DMS53 treated with DMSO at 0.1 percent for 48 hours (cell line): Measurements from ENCODE around the gene SPOCK1.

Experiments used
- DNase-seq: peaks from one replicate; lab custom pipeline; 2025; ENCODE audit not compliant: unreplicated experiment; lab: John Stamatoyannopoulos, UW

The SPOCK1 gene

DNA sequence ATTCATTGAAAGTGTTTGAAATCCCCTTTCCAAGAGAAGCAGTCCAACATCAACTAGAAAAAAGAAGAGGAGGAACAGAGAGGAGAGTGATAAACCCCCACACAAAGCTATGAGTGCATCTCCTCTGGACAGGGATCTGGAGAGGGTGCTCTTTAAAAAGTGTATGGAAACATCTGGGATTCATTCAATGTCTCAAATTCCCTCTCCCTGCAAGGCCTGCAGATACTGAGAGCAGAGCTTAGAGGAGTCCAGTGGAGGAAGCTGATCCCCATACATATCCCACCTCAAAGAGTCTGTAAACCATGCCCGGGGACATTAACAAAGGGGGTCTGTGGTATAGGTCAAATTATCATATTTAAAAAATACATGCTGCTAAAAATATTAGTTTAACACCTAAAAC lies 2.2 kb downstream of the SPOCK1 start:
- DNase-seq: no peak

GRCh38 chr5:137492331-137492730 lies 6.8 kb downstream of the SPOCK1 start:
- no peak for DNase-seq

DNA sequence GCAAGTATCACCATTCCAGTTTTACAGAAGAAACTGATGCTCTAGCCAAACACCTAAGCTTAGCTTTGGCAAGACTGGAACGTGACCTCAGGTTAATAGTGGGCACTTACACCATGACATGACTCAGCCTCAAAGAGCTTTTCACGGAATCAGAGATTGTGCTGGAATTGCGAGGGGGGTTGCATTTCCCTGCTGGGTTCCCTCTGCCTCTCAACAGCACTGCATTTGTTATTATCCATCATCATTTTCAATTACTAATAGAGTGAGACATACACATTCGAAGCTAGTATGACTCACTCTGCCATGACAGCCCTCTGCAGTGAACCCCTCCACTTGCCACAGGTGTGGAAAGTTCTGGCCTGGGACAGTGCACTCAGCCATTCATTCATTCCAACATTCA lies 8.0 kb downstream of the SPOCK1 start:
- DNase-seq: no peak

DNA sequence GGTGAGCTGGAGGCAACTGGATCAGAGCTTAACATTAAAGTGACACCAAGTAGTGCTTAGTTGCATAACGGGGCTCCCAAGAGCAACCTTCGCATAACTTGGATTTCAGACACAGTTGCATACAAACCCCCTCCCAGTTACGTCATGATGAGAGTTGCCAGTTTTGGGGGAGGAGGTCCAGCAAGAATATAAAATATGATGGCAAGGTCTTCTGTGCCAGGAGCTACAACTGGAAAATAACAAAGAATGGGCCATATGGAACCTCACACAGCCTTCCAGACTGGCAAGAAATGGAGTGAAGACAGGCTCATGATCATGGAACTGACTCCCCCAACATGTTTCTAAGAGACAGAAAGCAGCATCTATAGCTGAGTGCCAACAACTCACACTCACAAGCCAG lies 8.5 kb downstream of the SPOCK1 start:
- no peak for DNase-seq

GRCh38 chr5:137488974-137489373 lies 10.2 kb downstream of the SPOCK1 start:
- no peak for DNase-seq

DNA sequence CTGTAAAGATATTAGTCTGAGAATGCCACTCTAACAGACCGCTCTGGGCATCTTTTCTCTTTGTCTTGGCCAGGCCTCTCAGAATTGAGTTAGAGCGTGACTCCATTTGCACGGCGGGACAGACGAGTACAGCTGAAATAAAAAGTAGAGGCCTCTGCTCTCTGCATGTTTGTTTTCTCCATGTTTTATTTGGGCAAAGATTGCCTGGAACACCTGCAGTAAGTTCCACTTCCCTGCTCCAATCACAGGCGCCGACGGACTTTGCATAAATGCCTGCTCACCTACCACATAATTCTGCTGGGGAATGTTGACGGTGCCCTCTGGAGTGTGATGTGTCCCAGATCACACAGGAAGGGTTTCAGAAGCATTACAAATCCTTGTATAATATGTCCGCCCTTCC lies 10.6 kb downstream of the SPOCK1 start:
- DNase-seq: no peak

DNA sequence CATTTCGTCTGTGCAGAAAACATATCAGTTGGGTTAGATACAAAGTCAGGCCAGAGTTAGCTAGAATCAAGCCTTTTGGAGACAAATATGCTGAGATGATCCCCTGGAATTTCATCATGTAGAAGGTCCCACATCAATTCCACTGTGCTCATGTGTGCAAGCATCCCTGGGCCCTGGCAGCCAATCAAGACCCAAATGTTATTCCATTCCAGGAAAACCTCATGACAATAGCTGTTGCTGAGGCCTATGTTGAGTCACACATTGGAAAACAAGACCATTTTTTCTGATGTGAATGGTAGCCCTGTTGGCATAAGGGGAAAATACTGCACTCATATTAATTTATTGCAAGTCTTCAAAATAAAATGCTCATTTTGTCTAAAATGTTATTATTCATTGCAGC lies 11.5 kb downstream of the SPOCK1 start:
- no peak for DNase-seq

GRCh38 chr5:137486707-137487106 lies 12.4 kb downstream of the SPOCK1 start:
- no peak for DNase-seq

- DNase-seq: no peak
Measured at GRCh38 chr5:137481596-137481995, 17.5 kb downstream of the SPOCK1 start.

DNA sequence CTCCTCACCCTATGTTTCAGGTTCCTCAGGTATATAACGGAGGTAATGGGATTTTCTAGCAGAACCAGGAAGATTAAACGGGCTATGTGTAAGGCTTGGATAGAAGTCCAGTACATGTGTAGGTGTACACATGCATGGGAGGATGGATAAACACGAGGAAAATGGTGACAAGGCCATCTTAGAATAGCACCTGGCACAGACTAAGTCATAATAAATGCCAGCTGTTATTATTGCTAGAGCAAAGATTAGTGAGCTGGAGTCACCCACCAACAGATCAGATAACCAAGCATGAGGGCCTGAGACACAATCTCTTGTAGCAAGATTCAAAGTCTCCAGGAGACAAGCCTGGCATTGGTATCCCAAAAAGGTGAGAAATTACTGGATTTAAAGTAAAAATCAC lies 21.1 kb downstream of the SPOCK1 start:
- DNase-seq: no peak

DNA sequence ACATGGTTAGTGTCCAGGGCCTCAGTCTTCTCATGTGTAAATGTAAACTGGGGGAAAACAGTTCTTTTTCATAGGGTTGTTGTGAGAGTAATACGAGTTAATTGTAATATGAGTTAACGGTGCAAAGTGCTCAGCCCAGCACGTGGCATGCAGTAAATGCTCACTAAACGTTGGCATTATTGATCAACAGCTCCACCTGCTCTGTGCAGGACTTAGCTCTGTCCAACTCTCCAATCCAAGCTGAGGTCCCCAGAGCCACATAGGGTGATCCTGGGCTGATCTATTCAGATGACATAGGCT lies 28.3 kb downstream of the SPOCK1 start:
- no peak for DNase-seq

- no peak for DNase-seq
Measured at GRCh38 chr5:137470111-137470920, 28.8 kb downstream of the SPOCK1 start.

- DNase-seq: no peak
Measured at GRCh38 chr5:137466889-137467288, 32.2 kb downstream of the SPOCK1 start.

DNA sequence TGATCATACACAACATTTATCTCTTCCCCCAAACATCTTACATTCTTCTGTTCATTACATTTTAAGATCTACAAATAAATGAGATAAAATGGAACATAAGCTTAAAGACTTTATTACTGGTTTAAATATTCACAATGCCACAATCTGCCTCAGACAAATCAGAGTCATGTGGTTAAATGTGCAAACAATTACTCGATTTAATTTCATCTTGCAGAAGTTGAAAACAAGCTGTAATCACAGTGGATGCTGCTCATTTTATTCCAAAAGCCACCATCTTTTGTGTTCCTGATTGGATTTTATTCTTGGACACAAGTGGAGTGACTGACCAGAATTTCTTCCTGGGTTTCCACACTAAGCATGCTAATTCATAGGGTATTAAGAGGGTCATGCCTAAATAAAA lies 33.2 kb downstream of the SPOCK1 start:
- no peak for DNase-seq

GRCh38 chr5:137462816-137463520 lies 36.2 kb downstream of the SPOCK1 start:
- DNase-seq: no peak

GRCh38 chr5:137462265-137462590 lies 36.9 kb downstream of the SPOCK1 start:
- no peak for DNase-seq

- DNase-seq: no peak
Measured at GRCh38 chr5:137461391-137462264, 37.5 kb downstream of the SPOCK1 start.

- no peak for DNase-seq
Measured at GRCh38 chr5:137454671-137455070, 44.5 kb downstream of the SPOCK1 start.

GRCh38 chr5:137453483-137454080 lies 45.5 kb downstream of the SPOCK1 start:
- no peak for DNase-seq

DNA sequence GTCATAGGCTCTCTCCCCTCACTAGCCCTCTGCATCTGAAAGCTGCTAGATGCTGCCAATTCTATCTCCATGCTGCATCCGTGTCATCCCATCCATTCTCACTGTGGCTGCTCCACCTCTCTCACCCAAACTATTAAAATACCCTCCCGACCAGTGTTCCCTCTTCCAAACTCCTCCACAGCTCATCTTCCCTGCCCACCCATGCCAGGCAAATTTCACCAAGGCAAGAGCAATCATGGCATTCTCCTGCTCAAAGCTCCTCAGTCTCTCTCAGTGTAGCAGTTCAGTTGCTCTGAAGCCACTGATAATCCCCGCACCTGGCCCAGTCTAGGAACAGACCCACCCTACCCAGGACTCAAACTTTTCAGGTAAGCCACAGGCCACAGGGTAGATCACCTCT lies 48.4 kb downstream of the SPOCK1 start:
- no peak for DNase-seq

DNA sequence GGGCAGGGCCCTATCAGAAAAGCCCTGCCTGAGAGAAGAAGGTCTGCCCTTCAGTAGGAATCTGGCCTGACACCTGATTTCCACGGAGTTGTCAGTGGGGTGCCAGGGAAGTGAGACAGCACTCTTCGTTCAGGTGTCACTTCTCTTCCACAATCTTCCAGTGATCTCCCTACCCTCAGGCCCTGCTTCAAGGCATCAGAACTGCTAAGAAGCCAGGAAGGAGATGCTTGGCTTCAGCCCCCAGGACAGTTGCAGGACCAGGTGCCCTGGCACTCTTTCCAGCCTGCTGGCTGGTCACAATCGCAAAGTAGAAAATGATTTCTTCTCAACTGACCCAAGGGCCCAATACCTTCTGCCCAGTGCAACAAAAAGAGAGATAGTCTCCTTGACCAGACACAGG lies 50.3 kb downstream of the SPOCK1 start:
- no peak for DNase-seq

- DNase-seq: no peak
Measured at GRCh38 chr5:137446615-137447014, 52.5 kb downstream of the SPOCK1 start.
